ENCODE data around the gene ZNF667. TPM values are rescaled to one million over a fixed set of nuclear protein-coding genes. Genes with fewer than 3 reads are reported as not detected.

ZNF667 gene
- total and polyA plus RNA-seq, 4 donors: 0.31 to 1.7 (median 0.96) TPM

DNA sequence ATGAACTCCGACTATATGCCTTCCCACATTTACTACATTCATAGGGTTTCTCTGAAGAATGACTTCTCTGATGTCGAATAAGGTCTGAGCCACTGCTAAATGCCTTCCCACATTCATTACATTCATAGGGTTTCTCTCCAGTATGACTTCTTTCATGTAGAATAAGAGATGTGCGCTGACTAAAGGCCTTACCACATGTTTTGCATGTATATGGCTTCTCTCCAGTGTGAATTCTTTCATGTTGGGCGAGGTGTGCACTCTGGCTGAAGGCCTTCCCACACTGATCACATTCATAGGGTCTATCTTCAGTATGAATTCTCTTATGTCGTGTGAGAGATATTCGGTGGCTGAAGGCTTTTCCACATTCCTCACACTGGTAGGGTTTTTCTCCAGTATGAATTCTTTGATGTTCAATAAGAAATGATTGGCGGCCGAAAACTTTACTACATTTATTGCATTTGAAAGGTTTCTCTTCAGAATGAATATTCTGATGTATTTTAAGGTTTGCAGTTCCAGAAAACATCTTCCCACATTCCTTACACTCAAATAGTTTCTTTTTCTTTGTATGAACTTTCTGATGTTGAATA lies 35.8 kb downstream of the ZNF667 start:
- peaks cover 26 to 69% (median 52%) of the 10 kb centered on the region in 4 donors for H3K9me3 ChIP-seq (ENCODE audit: control insufficient read depth in 4 of 4, low read length in 3 of 4)

DNA sequence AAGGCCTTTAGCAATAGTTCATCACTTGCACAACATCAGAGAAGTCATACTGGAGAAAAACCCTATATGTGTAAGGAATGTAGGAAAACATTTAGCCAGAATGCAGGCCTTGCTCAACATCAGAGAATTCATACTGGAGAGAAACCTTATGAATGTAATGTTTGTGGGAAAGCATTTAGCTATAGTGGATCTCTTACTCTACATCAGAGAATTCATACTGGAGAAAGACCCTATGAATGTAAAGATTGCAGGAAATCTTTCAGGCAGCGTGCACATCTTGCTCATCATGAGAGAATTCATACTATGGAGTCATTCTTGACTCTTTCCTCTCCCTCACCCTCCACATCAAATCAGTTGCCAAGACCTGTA lies 53.2 kb downstream of the ZNF667 start:
- TF ChIP-seq FOXA1 (IDR thresholded peaks at IDR 0.05) (no peak), JUND (IDR thresholded peaks at IDR 0.05) (no peak), FOXA2 (IDR thresholded peaks at IDR 0.05) (no peak), HNF4G (IDR thresholded peaks at IDR 0.05) (no peak), RAD21 (IDR thresholded peaks at IDR 0.05) (no peak), GABPA (IDR thresholded peaks at IDR 0.05 in 1 of 2, conservative IDR thresholded peaks at IDR 0.05 in 1 of 2) (no peak), RXRA (IDR thresholded peaks at IDR 0.05) (no peak), EGR1 (IDR thresholded peaks at IDR 0.05; ENCODE audit: low read depth in 2 of 2) (no peak), YY1 (IDR thresholded peaks at IDR 0.05) (no peak), HNF4A (conservative IDR thresholded peaks at IDR 0.05) (no peak)
- TF ChIP-seq, protein P1, sequence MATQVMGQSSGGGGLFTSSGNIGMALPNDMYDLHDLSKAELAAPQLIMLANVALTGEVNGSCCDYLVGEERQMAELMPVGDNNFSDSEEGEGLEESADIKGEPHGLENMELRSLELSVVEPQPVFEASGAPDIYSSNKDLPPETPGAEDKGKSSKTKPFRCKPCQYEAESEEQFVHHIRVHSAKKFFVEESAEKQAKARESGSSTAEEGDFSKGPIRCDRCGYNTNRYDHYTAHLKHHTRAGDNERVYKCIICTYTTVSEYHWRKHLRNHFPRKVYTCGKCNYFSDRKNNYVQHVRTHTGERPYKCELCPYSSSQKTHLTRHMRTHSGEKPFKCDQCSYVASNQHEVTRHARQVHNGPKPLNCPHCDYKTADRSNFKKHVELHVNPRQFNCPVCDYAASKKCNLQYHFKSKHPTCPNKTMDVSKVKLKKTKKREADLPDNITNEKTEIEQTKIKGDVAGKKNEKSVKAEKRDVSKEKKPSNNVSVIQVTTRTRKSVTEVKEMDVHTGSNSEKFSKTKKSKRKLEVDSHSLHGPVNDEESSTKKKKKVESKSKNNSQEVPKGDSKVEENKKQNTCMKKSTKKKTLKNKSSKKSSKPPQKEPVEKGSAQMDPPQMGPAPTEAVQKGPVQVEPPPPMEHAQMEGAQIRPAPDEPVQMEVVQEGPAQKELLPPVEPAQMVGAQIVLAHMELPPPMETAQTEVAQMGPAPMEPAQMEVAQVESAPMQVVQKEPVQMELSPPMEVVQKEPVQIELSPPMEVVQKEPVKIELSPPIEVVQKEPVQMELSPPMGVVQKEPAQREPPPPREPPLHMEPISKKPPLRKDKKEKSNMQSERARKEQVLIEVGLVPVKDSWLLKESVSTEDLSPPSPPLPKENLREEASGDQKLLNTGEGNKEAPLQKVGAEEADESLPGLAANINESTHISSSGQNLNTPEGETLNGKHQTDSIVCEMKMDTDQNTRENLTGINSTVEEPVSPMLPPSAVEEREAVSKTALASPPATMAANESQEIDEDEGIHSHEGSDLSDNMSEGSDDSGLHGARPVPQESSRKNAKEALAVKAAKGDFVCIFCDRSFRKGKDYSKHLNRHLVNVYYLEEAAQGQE (IDR thresholded peaks at IDR 0.05): no peak
- TF ChIP-seq, protein P2, sequence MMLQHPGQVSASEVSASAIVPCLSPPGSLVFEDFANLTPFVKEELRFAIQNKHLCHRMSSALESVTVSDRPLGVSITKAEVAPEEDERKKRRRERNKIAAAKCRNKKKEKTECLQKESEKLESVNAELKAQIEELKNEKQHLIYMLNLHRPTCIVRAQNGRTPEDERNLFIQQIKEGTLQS (IDR thresholded peaks at IDR 0.05): no peak
- H3K4me3 ChIP-seq (ENCODE audit: low read depth in 1 of 3, low read length in 3 of 3): peak overlapping the region in 2 of 3 donors; percentile 51 to 63
- no peaks in the 10 kb centered on the region for H3K4me1 ChIP-seq (ENCODE audit: control insufficient read depth in 4 of 4, insufficient read depth in 4 of 4, low read length in 3 of 4)
- peaks cover 35 to 95% (median 73%) of the 10 kb centered on the region in 4 donors for H3K9me3 ChIP-seq (ENCODE audit: control insufficient read depth in 4 of 4, low read length in 3 of 4)
- no peak overlapping the region for H3K27ac ChIP-seq (ENCODE audit: low read depth in 1 of 2, low read length in 2 of 2)
- WGBS: 91% methylated on average over 1 of the region's 1 CpG
- H3K36me3 ChIP-seq (ENCODE audit: control insufficient read depth in 4 of 4, insufficient read depth in 3 of 4, low read depth in 1 of 4, low read length in 3 of 4): peaks cover 2 to 40% (median 34%) of the 10 kb centered on the region in 4 donors
- DNase-seq (ENCODE audit: low spot score): no peak
- no peaks in the 10 kb centered on the region for H3K27me3 ChIP-seq (ENCODE audit: control insufficient read depth in 4 of 4, insufficient read depth in 4 of 4, low read length in 3 of 4)
- no peak overlapping the region for H3K9ac ChIP-seq (ENCODE audit: low read depth in 1 of 2, low read length in 2 of 2)

More for the DNA sequence above, 35.8 kb downstream of the ZNF667 start:
- no peak overlapping the region for H3K27ac ChIP-seq (ENCODE audit: low read depth in 1 of 2, low read length in 2 of 2)
- no peaks in the 10 kb centered on the region for H3K4me1 ChIP-seq (ENCODE audit: control insufficient read depth in 4 of 4, insufficient read depth in 4 of 4, low read length in 3 of 4)
- H3K4me3 ChIP-seq (ENCODE audit: low read depth in 1 of 3, low read length in 3 of 3): peak overlapping the region in 2 of 3 donors; percentile 9 to 27
- 96% methylated on average over 8 of the region's 8 CpGs for WGBS
- no peaks in the 10 kb centered on the region for H3K27me3 ChIP-seq (ENCODE audit: control insufficient read depth in 4 of 4, insufficient read depth in 4 of 4, low read length in 3 of 4)
- no peak for TF ChIP-seq GABPA (IDR thresholded peaks at IDR 0.05 in 1 of 2, conservative IDR thresholded peaks at IDR 0.05 in 1 of 2)
- TF ChIP-seq, protein P3, sequence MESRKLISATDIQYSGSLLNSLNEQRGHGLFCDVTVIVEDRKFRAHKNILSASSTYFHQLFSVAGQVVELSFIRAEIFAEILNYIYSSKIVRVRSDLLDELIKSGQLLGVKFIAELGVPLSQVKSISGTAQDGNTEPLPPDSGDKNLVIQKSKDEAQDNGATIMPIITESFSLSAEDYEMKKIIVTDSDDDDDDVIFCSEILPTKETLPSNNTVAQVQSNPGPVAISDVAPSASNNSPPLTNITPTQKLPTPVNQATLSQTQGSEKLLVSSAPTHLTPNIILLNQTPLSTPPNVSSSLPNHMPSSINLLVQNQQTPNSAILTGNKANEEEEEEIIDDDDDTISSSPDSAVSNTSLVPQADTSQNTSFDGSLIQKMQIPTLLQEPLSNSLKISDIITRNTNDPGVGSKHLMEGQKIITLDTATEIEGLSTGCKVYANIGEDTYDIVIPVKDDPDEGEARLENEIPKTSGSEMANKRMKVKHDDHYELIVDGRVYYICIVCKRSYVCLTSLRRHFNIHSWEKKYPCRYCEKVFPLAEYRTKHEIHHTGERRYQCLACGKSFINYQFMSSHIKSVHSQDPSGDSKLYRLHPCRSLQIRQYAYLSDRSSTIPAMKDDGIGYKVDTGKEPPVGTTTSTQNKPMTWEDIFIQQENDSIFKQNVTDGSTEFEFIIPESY (IDR thresholded peaks at IDR 0.05): no peak
- TF ChIP-seq RAD21 (IDR thresholded peaks at IDR 0.05): no peak
- TF ChIP-seq HNF4G (IDR thresholded peaks at IDR 0.05): no peak
- no peak for DNase-seq (ENCODE audit: low spot score)
- no peaks in the 10 kb centered on the region for H3K36me3 ChIP-seq (ENCODE audit: control insufficient read depth in 4 of 4, insufficient read depth in 3 of 4, low read depth in 1 of 4, low read length in 3 of 4)
- no peak overlapping the region for H3K9ac ChIP-seq (ENCODE audit: low read depth in 1 of 2, low read length in 2 of 2)
